ENCODE measurements around the gene IMMP2L. TPM values are rescaled to one million over a fixed set of nuclear protein-coding genes. Genes with fewer than 3 reads are reported as not detected.

Gene IMMP2L
- total RNA-seq, 1 experiment from 2014 or later: 13.6 TPM

DNA sequence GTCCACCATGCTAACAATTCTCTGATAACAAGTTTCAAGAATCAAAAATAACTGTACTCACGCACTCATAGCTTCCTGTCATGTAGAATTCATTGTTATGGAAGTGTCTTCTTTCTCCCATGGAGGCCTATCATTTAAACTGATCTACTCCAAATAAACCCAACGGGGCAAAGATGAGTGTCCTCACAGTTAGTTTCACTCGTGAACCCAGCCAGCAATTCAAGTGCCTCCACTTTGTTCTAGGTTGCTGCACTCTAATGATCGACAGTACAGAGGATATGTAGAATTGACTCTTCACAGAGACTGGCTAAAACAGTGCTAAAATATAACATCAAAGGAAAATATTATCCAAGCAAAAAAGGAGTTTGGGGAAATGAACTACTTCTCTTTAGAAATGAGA is 360.0 kb downstream of the IMMP2L start (continued):
- TF ChIP-seq, protein P1, sequence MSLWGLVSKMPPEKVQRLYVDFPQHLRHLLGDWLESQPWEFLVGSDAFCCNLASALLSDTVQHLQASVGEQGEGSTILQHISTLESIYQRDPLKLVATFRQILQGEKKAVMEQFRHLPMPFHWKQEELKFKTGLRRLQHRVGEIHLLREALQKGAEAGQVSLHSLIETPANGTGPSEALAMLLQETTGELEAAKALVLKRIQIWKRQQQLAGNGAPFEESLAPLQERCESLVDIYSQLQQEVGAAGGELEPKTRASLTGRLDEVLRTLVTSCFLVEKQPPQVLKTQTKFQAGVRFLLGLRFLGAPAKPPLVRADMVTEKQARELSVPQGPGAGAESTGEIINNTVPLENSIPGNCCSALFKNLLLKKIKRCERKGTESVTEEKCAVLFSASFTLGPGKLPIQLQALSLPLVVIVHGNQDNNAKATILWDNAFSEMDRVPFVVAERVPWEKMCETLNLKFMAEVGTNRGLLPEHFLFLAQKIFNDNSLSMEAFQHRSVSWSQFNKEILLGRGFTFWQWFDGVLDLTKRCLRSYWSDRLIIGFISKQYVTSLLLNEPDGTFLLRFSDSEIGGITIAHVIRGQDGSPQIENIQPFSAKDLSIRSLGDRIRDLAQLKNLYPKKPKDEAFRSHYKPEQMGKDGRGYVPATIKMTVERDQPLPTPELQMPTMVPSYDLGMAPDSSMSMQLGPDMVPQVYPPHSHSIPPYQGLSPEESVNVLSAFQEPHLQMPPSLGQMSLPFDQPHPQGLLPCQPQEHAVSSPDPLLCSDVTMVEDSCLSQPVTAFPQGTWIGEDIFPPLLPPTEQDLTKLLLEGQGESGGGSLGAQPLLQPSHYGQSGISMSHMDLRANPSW (CRISPR knock-in tag; conservative IDR thresholded peaks at IDR 0.05; ENCODE audit: low read depth): no peak
- TF ChIP-seq, protein P2, sequence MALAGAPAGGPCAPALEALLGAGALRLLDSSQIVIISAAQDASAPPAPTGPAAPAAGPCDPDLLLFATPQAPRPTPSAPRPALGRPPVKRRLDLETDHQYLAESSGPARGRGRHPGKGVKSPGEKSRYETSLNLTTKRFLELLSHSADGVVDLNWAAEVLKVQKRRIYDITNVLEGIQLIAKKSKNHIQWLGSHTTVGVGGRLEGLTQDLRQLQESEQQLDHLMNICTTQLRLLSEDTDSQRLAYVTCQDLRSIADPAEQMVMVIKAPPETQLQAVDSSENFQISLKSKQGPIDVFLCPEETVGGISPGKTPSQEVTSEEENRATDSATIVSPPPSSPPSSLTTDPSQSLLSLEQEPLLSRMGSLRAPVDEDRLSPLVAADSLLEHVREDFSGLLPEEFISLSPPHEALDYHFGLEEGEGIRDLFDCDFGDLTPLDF (CRISPR knock-in tag; IDR thresholded peaks at IDR 0.05): no peak
- TF ChIP-seq, protein P3, sequence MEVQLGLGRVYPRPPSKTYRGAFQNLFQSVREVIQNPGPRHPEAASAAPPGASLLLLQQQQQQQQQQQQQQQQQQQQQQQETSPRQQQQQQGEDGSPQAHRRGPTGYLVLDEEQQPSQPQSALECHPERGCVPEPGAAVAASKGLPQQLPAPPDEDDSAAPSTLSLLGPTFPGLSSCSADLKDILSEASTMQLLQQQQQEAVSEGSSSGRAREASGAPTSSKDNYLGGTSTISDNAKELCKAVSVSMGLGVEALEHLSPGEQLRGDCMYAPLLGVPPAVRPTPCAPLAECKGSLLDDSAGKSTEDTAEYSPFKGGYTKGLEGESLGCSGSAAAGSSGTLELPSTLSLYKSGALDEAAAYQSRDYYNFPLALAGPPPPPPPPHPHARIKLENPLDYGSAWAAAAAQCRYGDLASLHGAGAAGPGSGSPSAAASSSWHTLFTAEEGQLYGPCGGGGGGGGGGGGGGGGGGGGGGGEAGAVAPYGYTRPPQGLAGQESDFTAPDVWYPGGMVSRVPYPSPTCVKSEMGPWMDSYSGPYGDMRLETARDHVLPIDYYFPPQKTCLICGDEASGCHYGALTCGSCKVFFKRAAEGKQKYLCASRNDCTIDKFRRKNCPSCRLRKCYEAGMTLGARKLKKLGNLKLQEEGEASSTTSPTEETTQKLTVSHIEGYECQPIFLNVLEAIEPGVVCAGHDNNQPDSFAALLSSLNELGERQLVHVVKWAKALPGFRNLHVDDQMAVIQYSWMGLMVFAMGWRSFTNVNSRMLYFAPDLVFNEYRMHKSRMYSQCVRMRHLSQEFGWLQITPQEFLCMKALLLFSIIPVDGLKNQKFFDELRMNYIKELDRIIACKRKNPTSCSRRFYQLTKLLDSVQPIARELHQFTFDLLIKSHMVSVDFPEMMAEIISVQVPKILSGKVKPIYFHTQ (CRISPR knock-in tag; IDR thresholded peaks at IDR 0.05): no peak
- TF ChIP-seq ETV6 (CRISPR knock-in tag; IDR thresholded peaks at IDR 0.05) (no peak), SMAD4 (CRISPR knock-in tag; IDR thresholded peaks at IDR 0.05) (no peak), ZNF317 (CRISPR knock-in tag; IDR thresholded peaks at IDR 0.05; ENCODE audit: borderline replicate concordance, low read depth) (no peak), NR2C2 (CRISPR knock-in tag; IDR thresholded peaks at IDR 0.05) (no peak)
- TF ChIP-seq, protein P4, sequence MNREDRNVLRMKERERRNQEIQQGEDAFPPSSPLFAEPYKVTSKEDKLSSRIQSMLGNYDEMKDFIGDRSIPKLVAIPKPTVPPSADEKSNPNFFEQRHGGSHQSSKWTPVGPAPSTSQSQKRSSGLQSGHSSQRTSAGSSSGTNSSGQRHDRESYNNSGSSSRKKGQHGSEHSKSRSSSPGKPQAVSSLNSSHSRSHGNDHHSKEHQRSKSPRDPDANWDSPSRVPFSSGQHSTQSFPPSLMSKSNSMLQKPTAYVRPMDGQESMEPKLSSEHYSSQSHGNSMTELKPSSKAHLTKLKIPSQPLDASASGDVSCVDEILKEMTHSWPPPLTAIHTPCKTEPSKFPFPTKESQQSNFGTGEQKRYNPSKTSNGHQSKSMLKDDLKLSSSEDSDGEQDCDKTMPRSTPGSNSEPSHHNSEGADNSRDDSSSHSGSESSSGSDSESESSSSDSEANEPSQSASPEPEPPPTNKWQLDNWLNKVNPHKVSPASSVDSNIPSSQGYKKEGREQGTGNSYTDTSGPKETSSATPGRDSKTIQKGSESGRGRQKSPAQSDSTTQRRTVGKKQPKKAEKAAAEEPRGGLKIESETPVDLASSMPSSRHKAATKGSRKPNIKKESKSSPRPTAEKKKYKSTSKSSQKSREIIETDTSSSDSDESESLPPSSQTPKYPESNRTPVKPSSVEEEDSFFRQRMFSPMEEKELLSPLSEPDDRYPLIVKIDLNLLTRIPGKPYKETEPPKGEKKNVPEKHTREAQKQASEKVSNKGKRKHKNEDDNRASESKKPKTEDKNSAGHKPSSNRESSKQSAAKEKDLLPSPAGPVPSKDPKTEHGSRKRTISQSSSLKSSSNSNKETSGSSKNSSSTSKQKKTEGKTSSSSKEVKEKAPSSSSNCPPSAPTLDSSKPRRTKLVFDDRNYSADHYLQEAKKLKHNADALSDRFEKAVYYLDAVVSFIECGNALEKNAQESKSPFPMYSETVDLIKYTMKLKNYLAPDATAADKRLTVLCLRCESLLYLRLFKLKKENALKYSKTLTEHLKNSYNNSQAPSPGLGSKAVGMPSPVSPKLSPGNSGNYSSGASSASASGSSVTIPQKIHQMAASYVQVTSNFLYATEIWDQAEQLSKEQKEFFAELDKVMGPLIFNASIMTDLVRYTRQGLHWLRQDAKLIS (CRISPR knock-in tag; IDR thresholded peaks at IDR 0.05; ENCODE audit: borderline replicate concordance): no peak

DNA sequence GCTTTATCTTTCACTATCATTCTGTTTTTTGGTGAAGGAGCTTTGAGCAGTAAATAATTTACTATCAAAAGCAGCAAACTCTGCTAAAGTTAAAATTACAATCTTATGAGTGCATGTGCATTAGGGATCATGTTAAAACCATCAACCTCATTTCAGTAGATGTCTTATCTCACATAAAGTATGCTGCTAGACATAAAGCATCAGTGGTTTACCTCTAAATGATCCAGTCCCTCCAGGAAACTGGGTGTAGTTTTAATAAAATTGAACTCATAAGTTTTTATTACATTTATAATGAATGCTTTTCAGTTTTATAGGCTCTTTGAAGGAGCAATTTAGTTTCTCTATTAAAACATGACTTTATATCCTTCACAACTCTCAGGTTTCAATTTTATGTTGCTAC is 362.6 kb downstream of the IMMP2L start:
- Mint-ChIP-seq H3K36me3 (no peaks in the 10 kb centered on the region), H3K4me1 (0 out of 2 replicates have a peak, but pooled peaks cover 5% of the 10 kb centered on the region), H3K9me3 (peaks cover 8% of the 10 kb centered on the region; the same call in 1 of the 2 replicates), H3K27ac (no peak overlapping the region), H3K27me3 (ENCODE audit: low read depth) (no peaks in the 10 kb centered on the region), H3K4me3 (no peak overlapping the region)
- ATAC-seq (no peak), DNase-seq (ENCODE audit: low spot score) (no peak)
- TF ChIP-seq, protein P3 (CRISPR knock-in tag; IDR thresholded peaks at IDR 0.05): no peak
- no peak for TF ChIP-seq GTF2I (CRISPR knock-in tag; conservative IDR thresholded peaks at IDR 0.05)
- no peak for TF ChIP-seq PRRX2 (CRISPR knock-in tag; IDR thresholded peaks at IDR 0.05)
- TF ChIP-seq ZNF416 (CRISPR knock-in tag; IDR thresholded peaks at IDR 0.05): no peak
- TF ChIP-seq, protein P5, sequence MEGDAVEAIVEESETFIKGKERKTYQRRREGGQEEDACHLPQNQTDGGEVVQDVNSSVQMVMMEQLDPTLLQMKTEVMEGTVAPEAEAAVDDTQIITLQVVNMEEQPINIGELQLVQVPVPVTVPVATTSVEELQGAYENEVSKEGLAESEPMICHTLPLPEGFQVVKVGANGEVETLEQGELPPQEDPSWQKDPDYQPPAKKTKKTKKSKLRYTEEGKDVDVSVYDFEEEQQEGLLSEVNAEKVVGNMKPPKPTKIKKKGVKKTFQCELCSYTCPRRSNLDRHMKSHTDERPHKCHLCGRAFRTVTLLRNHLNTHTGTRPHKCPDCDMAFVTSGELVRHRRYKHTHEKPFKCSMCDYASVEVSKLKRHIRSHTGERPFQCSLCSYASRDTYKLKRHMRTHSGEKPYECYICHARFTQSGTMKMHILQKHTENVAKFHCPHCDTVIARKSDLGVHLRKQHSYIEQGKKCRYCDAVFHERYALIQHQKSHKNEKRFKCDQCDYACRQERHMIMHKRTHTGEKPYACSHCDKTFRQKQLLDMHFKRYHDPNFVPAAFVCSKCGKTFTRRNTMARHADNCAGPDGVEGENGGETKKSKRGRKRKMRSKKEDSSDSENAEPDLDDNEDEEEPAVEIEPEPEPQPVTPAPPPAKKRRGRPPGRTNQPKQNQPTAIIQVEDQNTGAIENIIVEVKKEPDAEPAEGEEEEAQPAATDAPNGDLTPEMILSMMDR (IDR thresholded peaks at IDR 0.05): no peak
- TF ChIP-seq, protein P6, sequence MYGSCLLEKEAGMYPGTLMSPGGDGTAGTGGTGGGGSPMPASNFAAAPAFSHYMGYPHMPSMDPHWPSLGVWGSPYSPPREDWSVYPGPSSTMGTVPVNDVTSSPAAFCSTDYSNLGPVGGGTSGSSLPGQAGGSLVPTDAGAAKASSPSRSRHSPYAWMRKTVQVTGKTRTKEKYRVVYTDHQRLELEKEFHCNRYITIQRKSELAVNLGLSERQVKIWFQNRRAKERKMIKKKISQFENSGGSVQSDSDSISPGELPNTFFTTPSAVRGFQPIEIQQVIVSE (CRISPR knock-in tag; IDR thresholded peaks at IDR 0.05; ENCODE audit: borderline replicate concordance): no peak
- TF ChIP-seq TCF7 (CRISPR knock-in tag; IDR thresholded peaks at IDR 0.05; ENCODE audit: low read depth): no peak
- TF ChIP-seq GRHL2 (CRISPR knock-in tag; IDR thresholded peaks at IDR 0.05; ENCODE audit: insufficient replicate concordance, severe bottlenecking): no peak
- ChIA-PET CTCF (no interaction called here), POLR2A (no interaction called here)

Data from WTC11 (cell line).